Liver (tissue), 9 donors: ENCODE measurements around the gene CYTH3. TPM values are rescaled to one million over a fixed set of nuclear protein-coding genes. Genes with fewer than 3 reads are reported as not detected.

ENCODE experiments used
- DNase-seq: peaks from one replicate; pipeline ENCODE4 v3.0.0-alpha.2; 2017; ENCODE audit warnings: low spot score
- H3K27ac ChIP-seq, 2 donors: one replicate each; pipeline ENCODE4 v1.7.0; 2013; ENCODE audit warnings: inconsistent platforms in 2 of 2, low read length in 2 of 2, control low read depth in 1 of 2, low read depth in 1 of 2, mild to moderate bottlenecking in 1 of 2
- H3K27me3 ChIP-seq, 4 donors: one replicate each; pipeline versions ENCODE4 v1.6.1 to v1.7.0; 2013; ENCODE audit warnings: low read length in 3 of 4, inconsistent platforms in 1 of 4, mild to moderate bottlenecking in 1 of 4, moderate library complexity in 1 of 4; ENCODE audit not compliant: control insufficient read depth in 4 of 4, insufficient read depth in 4 of 4
- H3K36me3 ChIP-seq, 4 donors: one replicate each; pipeline versions ENCODE4 v1.6.1 to v1.7.0; 2013; ENCODE audit warnings: low read length in 3 of 4, mild to moderate bottlenecking in 3 of 4, low read depth in 1 of 4, moderate library complexity in 1 of 4; ENCODE audit not compliant: control insufficient read depth in 4 of 4, insufficient read depth in 3 of 4
- H3K4me1 ChIP-seq, 4 donors: one replicate each; pipeline versions ENCODE4 v1.6.1 to v1.7.0; 2013; ENCODE audit warnings: low read length in 3 of 4, mild to moderate bottlenecking in 3 of 4, moderate library complexity in 1 of 4; ENCODE audit not compliant: control insufficient read depth in 4 of 4, insufficient read depth in 4 of 4
- H3K4me3 ChIP-seq, 3 donors: one replicate each; pipeline versions ENCODE4 v1.6.1 to v1.7.0; 2013; ENCODE audit warnings: low read length in 3 of 3, control low read depth in 1 of 3, low read depth in 1 of 3, mild to moderate bottlenecking in 1 of 3
- H3K9ac ChIP-seq, 2 donors: one replicate each; pipeline ENCODE4 v1.7.0; 2013; ENCODE audit warnings: low read length in 2 of 2, mild to moderate bottlenecking in 2 of 2, moderate library complexity in 2 of 2, control low read depth in 1 of 2, low read depth in 1 of 2
- H3K9me3 ChIP-seq, 4 donors: one replicate each; pipeline versions ENCODE4 v1.6.1 to v1.7.0; 2013; ENCODE audit warnings: low read length in 3 of 4; ENCODE audit not compliant: control insufficient read depth in 4 of 4
- CTCF ChIP-seq: fragments of 150-350 bp; IDR thresholded peaks from 2 replicates; pipeline ENCODE4 v1.5.1; 2017; ENCODE audit warnings: improper control_type of control experiment, low read depth, low read length; ENCODE audit not compliant: missing input control
- FOXA2 ChIP-seq: IDR thresholded peaks from 2 replicates; pipeline ENCODE4 v1.6.1; 2016; ENCODE audit warnings: antibody characterized with exemption
- HNF4A ChIP-seq, 2 donors: conservative IDR thresholded peaks; 2 replicates each; pipeline ENCODE4 v1.6.1; 2016; ENCODE audit warnings: antibody characterized with exemption in 2 of 2, mild to moderate bottlenecking in 2 of 2
- JUND ChIP-seq, 2 donors: IDR thresholded peaks; 2 replicates each; pipeline ENCODE4 v1.6.1; 2016; ENCODE audit warnings: antibody characterized with exemption in 2 of 2
- NR2F2 ChIP-seq: IDR thresholded peaks from 2 replicates; pipeline ENCODE4 v1.6.1; 2016; ENCODE audit warnings: antibody characterized with exemption
- RAD21 ChIP-seq, 2 donors: IDR thresholded peaks; 2 replicates each; pipeline ENCODE4 v1.6.1; 2016; ENCODE audit warnings: antibody characterized with exemption in 2 of 2, mild to moderate bottlenecking in 2 of 2
- REST ChIP-seq: IDR thresholded peaks from 2 replicates; pipeline ENCODE4 v1.6.1; 2016; ENCODE audit warnings: antibody characterized with exemption, mild to moderate bottlenecking
- RXRA ChIP-seq, 2 donors: IDR thresholded peaks; 2 replicates each; pipeline ENCODE4 v1.6.1; 2017 to 2018; ENCODE audit warnings: antibody characterized with exemption in 2 of 2, mild to moderate bottlenecking in 1 of 2
- SP1 ChIP-seq: IDR thresholded peaks from 2 replicates; pipeline ENCODE4 v1.6.1; 2018; ENCODE audit warnings: antibody characterized with exemption, mild to moderate bottlenecking
- TAF1 ChIP-seq: conservative IDR thresholded peaks from 2 replicates; pipeline ENCODE4 v1.6.1; 2016; ENCODE audit warnings: antibody characterized with exemption, mild to moderate bottlenecking
- YY1 ChIP-seq: IDR thresholded peaks from 2 replicates; pipeline ENCODE4 v1.6.1; 2016; ENCODE audit warnings: antibody characterized with exemption, mild to moderate bottlenecking
- WGBS: extraction: QIAGEN DNeasy Blood & Tissue Kit; methylation state at CpG from one replicate; pipeline ENCODE4 v1.1.7; 2013; 5-methylcytosine and 5-hydroxymethylcytosine counted together
- polyA plus RNA-seq, 2 donors: library from polyadenylated mRNA; stranded (reverse) in 1 of 2; unstranded in 1 of 2; fragments of 200-250 nt in 1 of 2; fragments of >200 nt in 1 of 2; fragmentation: Nextera tagmentation in 1 of 2; extraction: Ambion mirVana in 1 of 2; gene quantifications; one replicate each; pipeline versions ENCODE4 v1.2.1 to v1.2.3, GENCODE V29; 2013 to 2015
- total RNA-seq, 2 donors: library from RNA; depleted of rRNA; stranded (reverse); fragments of >200 nt; gene quantifications; one replicate each; pipeline ENCODE4 v1.2.3, GENCODE V29; 2014
- donor health status: healthy.
- donor health status: healthy.
- donor health status: healthy.
- donor health status: healthy.
- donor health status: healthy.

Gene CYTH3
- total and polyA plus RNA-seq, 4 donors = 1.1 to 6.3 (median 3.7) TPM

GRCh38 chr7:6162650-6163366, 109.6 kb downstream of the CYTH3 start:
- no peaks in the 10 kb centered on the region for H3K4me1 ChIP-seq
- peaks cover 3 to 22% (median 12%) of the 10 kb centered on the region in 4 donors for H3K36me3 ChIP-seq
- H3K4me3 ChIP-seq = no peak overlapping the region
- TF ChIP-seq JUND (IDR thresholded peaks at IDR 0.05) (no peak), TAF1 (no peak), CTCF (no peak)
- WGBS = 92% methylated on average over 18 of the region's 18 CpGs
- no peak overlapping the region for H3K9ac ChIP-seq
- DNase-seq = no peak
- H3K27ac ChIP-seq = peak overlapping the region in 1 of 2 donors; percentile 60
- no peaks in the 10 kb centered on the region for H3K27me3 ChIP-seq
- no peaks in the 10 kb centered on the region for H3K9me3 ChIP-seq

GRCh38 chr7:6162331-6162620, 110.1 kb downstream of the CYTH3 start:
- no peak for DNase-seq
- peaks cover 6 to 27% (median 13%) of the 10 kb centered on the region in 4 donors for H3K36me3 ChIP-seq
- H3K27ac ChIP-seq = peak overlapping the region in 1 of 2 donors; percentile 60
- H3K27me3 ChIP-seq = no peaks in the 10 kb centered on the region
- H3K4me3 ChIP-seq = no peak overlapping the region
- peak in 1 of 2 donors; percentile 34 for TF ChIP-seq RAD21 (IDR thresholded peaks at IDR 0.05)
- peak; percentile 32 for TF ChIP-seq SP1
- no peak for TF ChIP-seq YY1
- TF ChIP-seq FOXA2 = no peak
- peak; percentile 63 to 68 for TF ChIP-seq RXRA (IDR thresholded peaks at IDR 0.05)
- TF ChIP-seq NR2F2 = peak; percentile 76
- TF ChIP-seq HNF4A (conservative IDR thresholded peaks at IDR 0.05) = no peak
- H3K9ac ChIP-seq = no peak overlapping the region
- no peaks in the 10 kb centered on the region for H3K4me1 ChIP-seq
- H3K9me3 ChIP-seq = no peaks in the 10 kb centered on the region
- WGBS = 82% methylated on average over 8 of the region's 8 CpGs

GRCh38 chr7:6161463-6162330, 110.7 kb downstream of the CYTH3 start:
- Histone ChIP-seq H3K4me3 (no peak overlapping the region), H3K27me3 (no peaks in the 10 kb centered on the region), H3K36me3 (peaks cover 8 to 32% (median 14%) of the 10 kb centered on the region in 4 donors), H3K4me1 (no peaks in the 10 kb centered on the region), H3K9ac (no peak overlapping the region), H3K9me3 (no peaks in the 10 kb centered on the region), H3K27ac (no peak overlapping the region)
- DNase-seq = no peak
- TF ChIP-seq REST (no peak), NR2F2 (peak; percentile 97), FOXA2 (no peak)
- WGBS = 88% methylated on average over 15 of the region's 15 CpGs
